Keratinocyte (primary cell): Measurements from ENCODE around the gene CCDC12.

Experiments used
- EZH2 ChIP-seq: IDR thresholded peaks from one replicate; pipeline ENCODE4 v1.6.1; 2012; ENCODE audit warnings: inconsistent platforms, mild to moderate bottlenecking, low read length, moderate library complexity
- TF ChIP-seq, protein P1 (sequence below), 3 experiments: IDR thresholded peaks in 1 of 3; conservative IDR thresholded peaks in 1 of 3; optimal IDR thresholded peaks in 1 of 3; 2 replicates in 2 of 3; 3 replicates in 1 of 3; pipeline versions ENCODE3 to v1.5.1; 2011; ENCODE audit warnings: low read length in 3 of 3, mild to moderate bottlenecking in 3 of 3, moderate library complexity in 2 of 3, control low read depth in 1 of 3, inconsistent platforms in 1 of 3; ENCODE audit not compliant: insufficient read depth in 2 of 3; ENCODE audit errors: extremely low read depth in 1 of 3

DNA sequence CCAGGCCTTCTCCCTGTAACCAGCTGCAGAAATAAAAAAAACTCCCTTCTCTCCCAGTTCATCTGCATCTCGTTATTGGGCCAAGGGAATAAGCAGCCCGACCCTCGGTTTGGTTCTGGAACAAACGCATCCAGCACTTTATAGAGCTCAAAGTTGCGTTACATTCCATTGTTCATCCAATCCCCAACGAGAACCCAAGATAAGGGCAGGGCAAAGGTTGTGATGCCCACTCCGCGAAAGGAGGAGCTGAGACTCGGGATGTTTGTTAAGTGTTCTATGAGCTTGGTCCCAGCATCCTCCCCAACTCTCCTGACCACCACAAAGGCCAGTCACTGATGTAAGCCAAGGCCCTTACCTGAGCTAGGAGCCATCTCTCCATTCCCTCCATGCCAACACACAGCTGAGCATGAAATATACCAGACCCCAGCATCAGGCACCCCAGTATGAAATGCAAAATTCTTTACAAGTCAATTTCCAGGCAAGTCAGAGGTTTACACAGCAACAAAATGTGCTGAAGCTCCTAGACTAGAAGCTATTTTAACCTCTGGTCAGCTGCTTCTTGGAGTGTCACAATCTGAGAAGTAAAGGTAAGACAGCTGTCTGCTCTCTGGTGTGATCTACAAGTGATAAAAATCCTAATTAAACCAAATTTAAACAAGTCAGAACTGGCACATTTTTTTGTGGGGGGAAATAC is 17.9 kb downstream of the CCDC12 start:
- TF ChIP-seq, protein P1, sequence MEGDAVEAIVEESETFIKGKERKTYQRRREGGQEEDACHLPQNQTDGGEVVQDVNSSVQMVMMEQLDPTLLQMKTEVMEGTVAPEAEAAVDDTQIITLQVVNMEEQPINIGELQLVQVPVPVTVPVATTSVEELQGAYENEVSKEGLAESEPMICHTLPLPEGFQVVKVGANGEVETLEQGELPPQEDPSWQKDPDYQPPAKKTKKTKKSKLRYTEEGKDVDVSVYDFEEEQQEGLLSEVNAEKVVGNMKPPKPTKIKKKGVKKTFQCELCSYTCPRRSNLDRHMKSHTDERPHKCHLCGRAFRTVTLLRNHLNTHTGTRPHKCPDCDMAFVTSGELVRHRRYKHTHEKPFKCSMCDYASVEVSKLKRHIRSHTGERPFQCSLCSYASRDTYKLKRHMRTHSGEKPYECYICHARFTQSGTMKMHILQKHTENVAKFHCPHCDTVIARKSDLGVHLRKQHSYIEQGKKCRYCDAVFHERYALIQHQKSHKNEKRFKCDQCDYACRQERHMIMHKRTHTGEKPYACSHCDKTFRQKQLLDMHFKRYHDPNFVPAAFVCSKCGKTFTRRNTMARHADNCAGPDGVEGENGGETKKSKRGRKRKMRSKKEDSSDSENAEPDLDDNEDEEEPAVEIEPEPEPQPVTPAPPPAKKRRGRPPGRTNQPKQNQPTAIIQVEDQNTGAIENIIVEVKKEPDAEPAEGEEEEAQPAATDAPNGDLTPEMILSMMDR (optimal IDR thresholded peaks at IDR 0.05 in 1 of 3, IDR thresholded peaks at IDR 0.05 in 1 of 3, conservative IDR thresholded peaks at IDR 0.05 in 1 of 3; ENCODE audit: extremely low read depth in 1 of 3, insufficient read depth in 2 of 3, low read length in 3 of 3) = no peak
- TF ChIP-seq EZH2 = no peak
